ENCODE data around the gene OSBP. TPM values are rescaled to one million over a fixed set of nuclear protein-coding genes. Genes with fewer than 3 reads are reported as not detected.

OSBP gene
- total and polyA plus RNA-seq, 4 donors: 16.5 to 92.5 (median 36.5) TPM

DNA sequence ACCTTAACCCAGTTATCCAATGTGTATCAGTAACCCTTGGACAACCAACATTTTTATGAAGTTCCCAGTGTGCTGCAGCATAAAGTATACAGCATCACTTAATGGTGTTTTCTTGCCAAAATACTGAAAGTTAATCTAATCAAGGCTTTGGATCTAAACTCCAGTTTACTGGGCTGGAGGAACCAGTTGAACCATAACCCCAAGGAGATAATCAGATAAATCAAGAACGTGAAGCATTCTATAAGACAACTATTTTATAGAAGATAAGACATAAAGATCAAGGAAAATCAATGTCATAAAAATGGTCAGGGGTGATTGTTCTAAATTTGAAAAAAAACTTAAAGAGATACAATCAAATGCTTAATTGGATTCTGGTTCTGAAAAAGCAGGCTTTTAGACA is 2.3 kb upstream of the OSBP start:
- no peak for TF ChIP-seq NR2F2 (IDR thresholded peaks at IDR 0.05)
- TF ChIP-seq, protein P1, sequence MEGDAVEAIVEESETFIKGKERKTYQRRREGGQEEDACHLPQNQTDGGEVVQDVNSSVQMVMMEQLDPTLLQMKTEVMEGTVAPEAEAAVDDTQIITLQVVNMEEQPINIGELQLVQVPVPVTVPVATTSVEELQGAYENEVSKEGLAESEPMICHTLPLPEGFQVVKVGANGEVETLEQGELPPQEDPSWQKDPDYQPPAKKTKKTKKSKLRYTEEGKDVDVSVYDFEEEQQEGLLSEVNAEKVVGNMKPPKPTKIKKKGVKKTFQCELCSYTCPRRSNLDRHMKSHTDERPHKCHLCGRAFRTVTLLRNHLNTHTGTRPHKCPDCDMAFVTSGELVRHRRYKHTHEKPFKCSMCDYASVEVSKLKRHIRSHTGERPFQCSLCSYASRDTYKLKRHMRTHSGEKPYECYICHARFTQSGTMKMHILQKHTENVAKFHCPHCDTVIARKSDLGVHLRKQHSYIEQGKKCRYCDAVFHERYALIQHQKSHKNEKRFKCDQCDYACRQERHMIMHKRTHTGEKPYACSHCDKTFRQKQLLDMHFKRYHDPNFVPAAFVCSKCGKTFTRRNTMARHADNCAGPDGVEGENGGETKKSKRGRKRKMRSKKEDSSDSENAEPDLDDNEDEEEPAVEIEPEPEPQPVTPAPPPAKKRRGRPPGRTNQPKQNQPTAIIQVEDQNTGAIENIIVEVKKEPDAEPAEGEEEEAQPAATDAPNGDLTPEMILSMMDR (IDR thresholded peaks at IDR 0.05; ENCODE audit: low read depth, low read length, missing input control): no peak
- no peak for TF ChIP-seq JUND (IDR thresholded peaks at IDR 0.05)
- TF ChIP-seq FOXA1 (IDR thresholded peaks at IDR 0.05): no peak
- TF ChIP-seq RXRA (IDR thresholded peaks at IDR 0.05): no peak
- TF ChIP-seq, protein P2, sequence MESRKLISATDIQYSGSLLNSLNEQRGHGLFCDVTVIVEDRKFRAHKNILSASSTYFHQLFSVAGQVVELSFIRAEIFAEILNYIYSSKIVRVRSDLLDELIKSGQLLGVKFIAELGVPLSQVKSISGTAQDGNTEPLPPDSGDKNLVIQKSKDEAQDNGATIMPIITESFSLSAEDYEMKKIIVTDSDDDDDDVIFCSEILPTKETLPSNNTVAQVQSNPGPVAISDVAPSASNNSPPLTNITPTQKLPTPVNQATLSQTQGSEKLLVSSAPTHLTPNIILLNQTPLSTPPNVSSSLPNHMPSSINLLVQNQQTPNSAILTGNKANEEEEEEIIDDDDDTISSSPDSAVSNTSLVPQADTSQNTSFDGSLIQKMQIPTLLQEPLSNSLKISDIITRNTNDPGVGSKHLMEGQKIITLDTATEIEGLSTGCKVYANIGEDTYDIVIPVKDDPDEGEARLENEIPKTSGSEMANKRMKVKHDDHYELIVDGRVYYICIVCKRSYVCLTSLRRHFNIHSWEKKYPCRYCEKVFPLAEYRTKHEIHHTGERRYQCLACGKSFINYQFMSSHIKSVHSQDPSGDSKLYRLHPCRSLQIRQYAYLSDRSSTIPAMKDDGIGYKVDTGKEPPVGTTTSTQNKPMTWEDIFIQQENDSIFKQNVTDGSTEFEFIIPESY (IDR thresholded peaks at IDR 0.05): no peak
- TF ChIP-seq GABPA (IDR thresholded peaks at IDR 0.05 in 1 of 2, conservative IDR thresholded peaks at IDR 0.05 in 1 of 2): no peak
- no peak for TF ChIP-seq TAF1 (conservative IDR thresholded peaks at IDR 0.05)
- TF ChIP-seq HNF4G (IDR thresholded peaks at IDR 0.05): no peak
- TF ChIP-seq EGR1 (IDR thresholded peaks at IDR 0.05; ENCODE audit: low read depth in 2 of 2): no peak
- TF ChIP-seq, protein P3, sequence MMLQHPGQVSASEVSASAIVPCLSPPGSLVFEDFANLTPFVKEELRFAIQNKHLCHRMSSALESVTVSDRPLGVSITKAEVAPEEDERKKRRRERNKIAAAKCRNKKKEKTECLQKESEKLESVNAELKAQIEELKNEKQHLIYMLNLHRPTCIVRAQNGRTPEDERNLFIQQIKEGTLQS (IDR thresholded peaks at IDR 0.05): no peak
- no peak for TF ChIP-seq RAD21 (IDR thresholded peaks at IDR 0.05)
- TF ChIP-seq, protein P4, sequence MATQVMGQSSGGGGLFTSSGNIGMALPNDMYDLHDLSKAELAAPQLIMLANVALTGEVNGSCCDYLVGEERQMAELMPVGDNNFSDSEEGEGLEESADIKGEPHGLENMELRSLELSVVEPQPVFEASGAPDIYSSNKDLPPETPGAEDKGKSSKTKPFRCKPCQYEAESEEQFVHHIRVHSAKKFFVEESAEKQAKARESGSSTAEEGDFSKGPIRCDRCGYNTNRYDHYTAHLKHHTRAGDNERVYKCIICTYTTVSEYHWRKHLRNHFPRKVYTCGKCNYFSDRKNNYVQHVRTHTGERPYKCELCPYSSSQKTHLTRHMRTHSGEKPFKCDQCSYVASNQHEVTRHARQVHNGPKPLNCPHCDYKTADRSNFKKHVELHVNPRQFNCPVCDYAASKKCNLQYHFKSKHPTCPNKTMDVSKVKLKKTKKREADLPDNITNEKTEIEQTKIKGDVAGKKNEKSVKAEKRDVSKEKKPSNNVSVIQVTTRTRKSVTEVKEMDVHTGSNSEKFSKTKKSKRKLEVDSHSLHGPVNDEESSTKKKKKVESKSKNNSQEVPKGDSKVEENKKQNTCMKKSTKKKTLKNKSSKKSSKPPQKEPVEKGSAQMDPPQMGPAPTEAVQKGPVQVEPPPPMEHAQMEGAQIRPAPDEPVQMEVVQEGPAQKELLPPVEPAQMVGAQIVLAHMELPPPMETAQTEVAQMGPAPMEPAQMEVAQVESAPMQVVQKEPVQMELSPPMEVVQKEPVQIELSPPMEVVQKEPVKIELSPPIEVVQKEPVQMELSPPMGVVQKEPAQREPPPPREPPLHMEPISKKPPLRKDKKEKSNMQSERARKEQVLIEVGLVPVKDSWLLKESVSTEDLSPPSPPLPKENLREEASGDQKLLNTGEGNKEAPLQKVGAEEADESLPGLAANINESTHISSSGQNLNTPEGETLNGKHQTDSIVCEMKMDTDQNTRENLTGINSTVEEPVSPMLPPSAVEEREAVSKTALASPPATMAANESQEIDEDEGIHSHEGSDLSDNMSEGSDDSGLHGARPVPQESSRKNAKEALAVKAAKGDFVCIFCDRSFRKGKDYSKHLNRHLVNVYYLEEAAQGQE (IDR thresholded peaks at IDR 0.05): no peak
- no peak for TF ChIP-seq HNF4A (conservative IDR thresholded peaks at IDR 0.05)
- TF ChIP-seq SP1 (IDR thresholded peaks at IDR 0.05): no peak
- no peak for TF ChIP-seq YY1 (IDR thresholded peaks at IDR 0.05)
- no peak for TF ChIP-seq FOXA2 (IDR thresholded peaks at IDR 0.05)
- TF ChIP-seq, protein P5, sequence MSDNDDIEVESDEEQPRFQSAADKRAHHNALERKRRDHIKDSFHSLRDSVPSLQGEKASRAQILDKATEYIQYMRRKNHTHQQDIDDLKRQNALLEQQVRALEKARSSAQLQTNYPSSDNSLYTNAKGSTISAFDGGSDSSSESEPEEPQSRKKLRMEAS (IDR thresholded peaks at IDR 0.05): no peak
- H3K36me3 ChIP-seq (ENCODE audit: control insufficient read depth in 4 of 4, insufficient read depth in 3 of 4, low read depth in 1 of 4, low read length in 3 of 4): peaks cover 0 to 2% (median 0%) of the 10 kb centered on the region in 4 donors
- no peak for DNase-seq (ENCODE audit: low spot score)
- no peak overlapping the region for H3K9ac ChIP-seq (ENCODE audit: low read depth in 1 of 2, low read length in 2 of 2)
- H3K27me3 ChIP-seq (ENCODE audit: control insufficient read depth in 4 of 4, insufficient read depth in 4 of 4, low read length in 3 of 4): no peaks in the 10 kb centered on the region
- H3K4me1 ChIP-seq (ENCODE audit: control insufficient read depth in 4 of 4, insufficient read depth in 4 of 4, low read length in 3 of 4): peaks cover 4 to 25% (median 15%) of the 10 kb centered on the region in 4 donors
- WGBS: 75% methylated on average over 1 of the region's 1 CpG
- H3K4me3 ChIP-seq (ENCODE audit: low read depth in 1 of 3, low read length in 3 of 3): no peak overlapping the region
- no peak overlapping the region for H3K27ac ChIP-seq (ENCODE audit: low read depth in 1 of 2, low read length in 2 of 2)
- no peaks in the 10 kb centered on the region for H3K9me3 ChIP-seq (ENCODE audit: control insufficient read depth in 4 of 4, low read length in 3 of 4)
